ENCODE results near the gene PPM1B.

DNA sequence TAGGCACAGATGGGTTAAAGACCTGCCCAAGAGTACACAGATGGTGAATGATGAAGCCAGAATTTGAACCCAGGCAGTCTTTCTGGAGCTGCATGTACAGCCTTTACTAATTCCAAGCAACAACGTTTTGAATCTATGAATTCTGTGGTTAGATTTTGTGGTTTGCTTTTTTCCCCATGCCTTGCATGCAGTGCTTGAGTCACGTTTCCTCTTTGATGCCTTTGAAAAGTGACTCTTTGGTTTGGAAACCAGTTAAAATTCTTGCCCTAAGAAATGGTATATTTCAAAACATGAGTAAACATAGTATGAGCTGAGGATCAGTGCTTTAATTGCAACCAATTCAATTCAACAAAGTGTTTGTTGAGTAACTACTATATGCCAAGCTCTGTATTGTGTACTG lies 48.2 kb upstream of the PPM1B start:
- TF ChIP-seq, protein P1, sequence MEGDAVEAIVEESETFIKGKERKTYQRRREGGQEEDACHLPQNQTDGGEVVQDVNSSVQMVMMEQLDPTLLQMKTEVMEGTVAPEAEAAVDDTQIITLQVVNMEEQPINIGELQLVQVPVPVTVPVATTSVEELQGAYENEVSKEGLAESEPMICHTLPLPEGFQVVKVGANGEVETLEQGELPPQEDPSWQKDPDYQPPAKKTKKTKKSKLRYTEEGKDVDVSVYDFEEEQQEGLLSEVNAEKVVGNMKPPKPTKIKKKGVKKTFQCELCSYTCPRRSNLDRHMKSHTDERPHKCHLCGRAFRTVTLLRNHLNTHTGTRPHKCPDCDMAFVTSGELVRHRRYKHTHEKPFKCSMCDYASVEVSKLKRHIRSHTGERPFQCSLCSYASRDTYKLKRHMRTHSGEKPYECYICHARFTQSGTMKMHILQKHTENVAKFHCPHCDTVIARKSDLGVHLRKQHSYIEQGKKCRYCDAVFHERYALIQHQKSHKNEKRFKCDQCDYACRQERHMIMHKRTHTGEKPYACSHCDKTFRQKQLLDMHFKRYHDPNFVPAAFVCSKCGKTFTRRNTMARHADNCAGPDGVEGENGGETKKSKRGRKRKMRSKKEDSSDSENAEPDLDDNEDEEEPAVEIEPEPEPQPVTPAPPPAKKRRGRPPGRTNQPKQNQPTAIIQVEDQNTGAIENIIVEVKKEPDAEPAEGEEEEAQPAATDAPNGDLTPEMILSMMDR (IDR thresholded peaks at IDR 0.05) = no peak
- no peak for TF ChIP-seq POLR2AphosphoS5 (IDR thresholded peaks at IDR 0.05)
- TF ChIP-seq EP300 (IDR thresholded peaks at IDR 0.05) = no peak
- no peak for TF ChIP-seq POLR2A (IDR thresholded peaks at IDR 0.05)
